Hindlimb muscle (tissue), 1 donor: ENCODE results near the gene HSPH1. TPM values are rescaled to one million over a fixed set of nuclear protein-coding genes. Genes with fewer than 3 reads are reported as not detected.

ENCODE experiments used
- DNase-seq: peaks from one replicate; pipeline ENCODE4 v3.0.0-alpha.2; 2013
- polyA plus RNA-seq: library from polyadenylated mRNA; unstranded; fragments of 120-200 nt; gene quantifications from one replicate; pipeline ENCODE4 v1.2.1, GENCODE V29; 2013; ENCODE audit not compliant: insufficient read length

The HSPH1 gene
- polyA plus RNA-seq: 57.6 TPM

GRCh38 chr13:31161557-31162150 lies at the start of gene HSPH1:
Gene HSPH1 (minus strand): TSS chr13:31161904. CDS start chr13:31161582, 322 bp downstream.
- peak; percentile 99 for DNase-seq

GRCh38 chr13:31209841-31210210 lies 48.1 kb upstream of the HSPH1 start:
- peak; percentile 48 for DNase-seq

- DNase-seq: peak; percentile 54
Observed at GRCh38 chr13:31209172-31209840, 47.6 kb upstream of the HSPH1 start.

GRCh38 chr13:31208559-31209122 lies 46.9 kb upstream of the HSPH1 start:
- DNase-seq: peak; percentile 24

- peak; percentile 61 for DNase-seq
Observed at GRCh38 chr13:31207661-31208552, 46.2 kb upstream of the HSPH1 start.

- no peak for DNase-seq
Observed at GRCh38 chr13:31204592-31204991, 42.9 kb upstream of the HSPH1 start.

GRCh38 chr13:31201341-31202031 lies 39.8 kb upstream of the HSPH1 start:
- DNase-seq: no peak

- peak; percentile 63 for DNase-seq
Observed at GRCh38 chr13:31200637-31200971, 38.9 kb upstream of the HSPH1 start.

GRCh38 chr13:31199849-31200636 lies 38.3 kb upstream of the HSPH1 start, which contains the start of gene B3GLCT:
Gene B3GLCT (plus strand): TSS chr13:31199975. CDS start chr13:31200085, 110 bp downstream.
- peak; percentile 90 for DNase-seq

- no peak for DNase-seq
Observed at GRCh38 chr13:31199527-31199848, 37.8 kb upstream of the HSPH1 start.

- no peak for DNase-seq
Observed at GRCh38 chr13:31198519-31198918, 36.8 kb upstream of the HSPH1 start.

GRCh38 chr13:31196992-31197391 lies 35.3 kb upstream of the HSPH1 start:
- no peak for DNase-seq

- no peak for DNase-seq
Observed at GRCh38 chr13:31195616-31196015, 33.9 kb upstream of the HSPH1 start.

- no peak for DNase-seq
Observed at GRCh38 chr13:31192306-31192705, 30.6 kb upstream of the HSPH1 start.

GRCh38 chr13:31191748-31192147 lies 30.0 kb upstream of the HSPH1 start:
- no peak for DNase-seq

GRCh38 chr13:31184981-31185645 lies 23.4 kb upstream of the HSPH1 start:
- no peak for DNase-seq

- DNase-seq: no peak
Observed at GRCh38 chr13:31184451-31184850, 22.7 kb upstream of the HSPH1 start.

GRCh38 chr13:31182987-31183386 lies 21.3 kb upstream of the HSPH1 start:
- no peak for DNase-seq

- no peak for DNase-seq
Observed at GRCh38 chr13:31179754-31180153, 18.1 kb upstream of the HSPH1 start.

- DNase-seq: no peak
Observed at GRCh38 chr13:31179241-31179640, 17.5 kb upstream of the HSPH1 start.
